Suprapubic skin (tissue), 4 donors: ENCODE results near the gene CDHR4. TPM values are rescaled to one million over a fixed set of nuclear protein-coding genes. Genes with fewer than 3 reads are reported as not detected.

Experiments
- DNase-seq, 2 donors: peaks; one replicate each; pipeline ENCODE4 v3.0.0-alpha.2; 2019; ENCODE audit warnings: low spot score in 2 of 2
- H3K27ac ChIP-seq: fragments of 200-600 bp; sonication (generic); one replicate; pipeline ENCODE4 v1.5.1; 2019
- H3K27me3 ChIP-seq: fragments of 200-600 bp; sonication (generic); one replicate; pipeline ENCODE4 v1.5.1; 2019
- H3K36me3 ChIP-seq: fragments of 200-600 bp; sonication (generic); one replicate; pipeline ENCODE4 v1.5.1; 2019
- H3K4me1 ChIP-seq: fragments of 200-600 bp; sonication (generic); one replicate; pipeline ENCODE4 v1.5.1; 2019
- H3K4me3 ChIP-seq: fragments of 200-600 bp; sonication (generic); one replicate; pipeline ENCODE4 v1.5.1; 2019; ENCODE audit warnings: mild to moderate bottlenecking
- H3K9me3 ChIP-seq: fragments of 200-600 bp; sonication (generic); one replicate; pipeline ENCODE4 v1.5.1; 2019
- CTCF ChIP-seq, 2 donors: fragments of 200-600 bp in 1 of 2; fragments of 450-650 bp in 1 of 2; sonication (generic) in 1 of 2; IDR thresholded peaks; one replicate each; pipeline ENCODE4 v1.5.1; 2016 to 2019; ENCODE audit warnings: antibody characterized with exemption in 2 of 2, mild to moderate bottlenecking in 1 of 2, moderate library complexity in 1 of 2
- EP300 ChIP-seq: sonication (generic); formaldehyde crosslinking; IDR thresholded peaks from one replicate; pipeline ENCODE4 v1.6.1; 2017; ENCODE audit warnings: antibody characterized with exemption
- POLR2A ChIP-seq, 2 donors: fragments of 450-650 bp; IDR thresholded peaks; one replicate each; pipeline ENCODE4 v1.6.1; 2017; ENCODE audit warnings: antibody characterized with exemption in 2 of 2, mild to moderate bottlenecking in 2 of 2, moderate library complexity in 2 of 2
- POLR2AphosphoS5 ChIP-seq, 3 donors: sonication (generic); formaldehyde crosslinking; IDR thresholded peaks; one replicate each; pipeline ENCODE4 v1.6.1; 2017; ENCODE audit warnings: antibody characterized with exemption in 3 of 3
- WGBS: methylation state at CpG from one replicate; pipeline ENCODE4 v1.1.5; 2018; 5-methylcytosine and 5-hydroxymethylcytosine counted together
- total RNA-seq, 4 donors: library from RNA; depleted of rRNA; stranded (reverse); fragments of >200 nt; gene quantifications; one replicate each; pipeline ENCODE4 v1.1.0, GENCODE V29; 2016

The CDHR4 gene
- total RNA-seq, 4 donors from 2014 or later = 0.45 to 0.89 TPM; not detected in 2

- no peak for DNase-seq
Observed at GRCh38 chr3:49801160-49801559, 1.5 kb upstream of the CDHR4 start.

GRCh38 chr3:49799105-49799504 lies 568 bp downstream of the CDHR4 start:
- Histone ChIP-seq H3K27ac (no peak overlapping the region), H3K4me1 (peaks cover 22% of the 10 kb centered on the region), H3K27me3 (no peaks in the 10 kb centered on the region), H3K9me3 (no peaks in the 10 kb centered on the region), H3K4me3 (no peak overlapping the region), H3K36me3 (no peaks in the 10 kb centered on the region)
- no peak for DNase-seq
- TF ChIP-seq EP300 = no peak
- no peak for TF ChIP-seq POLR2A (IDR thresholded peaks at IDR 0.05)
- TF ChIP-seq CTCF (IDR thresholded peaks at IDR 0.05) = no peak
- no peak for TF ChIP-seq POLR2AphosphoS5 (IDR thresholded peaks at IDR 0.05)
- 94% methylated on average over 1 of the region's 1 CpG for WGBS

More at GRCh38 chr3:49801160-49801559, 1.5 kb upstream of the CDHR4 start:
- WGBS = 91% methylated on average over 2 of the region's 2 CpGs
- H3K4me1 ChIP-seq = peaks cover 42% of the 10 kb centered on the region
- H3K9me3 ChIP-seq = no peaks in the 10 kb centered on the region
- no peak overlapping the region for H3K27ac ChIP-seq
- H3K27me3 ChIP-seq = no peaks in the 10 kb centered on the region
- TF ChIP-seq EP300 = no peak
- no peak for TF ChIP-seq POLR2AphosphoS5 (IDR thresholded peaks at IDR 0.05)
- TF ChIP-seq CTCF (IDR thresholded peaks at IDR 0.05) = no peak
- TF ChIP-seq POLR2A (IDR thresholded peaks at IDR 0.05) = no peak
- H3K36me3 ChIP-seq = no peaks in the 10 kb centered on the region
- no peak overlapping the region for H3K4me3 ChIP-seq

- Histone ChIP-seq H3K4me1 (peaks cover 8% of the 10 kb centered on the region), H3K27ac (no peak overlapping the region), H3K4me3 (no peak overlapping the region), H3K9me3 (no peaks in the 10 kb centered on the region), H3K36me3 (no peaks in the 10 kb centered on the region), H3K27me3 (no peaks in the 10 kb centered on the region)
- no peak for DNase-seq
- no peak for TF ChIP-seq EP300
- no peak for TF ChIP-seq CTCF (IDR thresholded peaks at IDR 0.05)
- no peak for TF ChIP-seq POLR2AphosphoS5 (IDR thresholded peaks at IDR 0.05)
- no peak for TF ChIP-seq POLR2A (IDR thresholded peaks at IDR 0.05)
- no CpG with 5 or more reads among the region's 24 CpGs for WGBS
Observed at GRCh38 chr3:49794926-49795905, 4.5 kb downstream of the CDHR4 start.

- no peak overlapping the region for H3K27ac ChIP-seq
- no peak overlapping the region for H3K4me3 ChIP-seq
- H3K9me3 ChIP-seq = no peaks in the 10 kb centered on the region
- peaks cover 4% of the 10 kb centered on the region for H3K4me1 ChIP-seq
- H3K36me3 ChIP-seq = no peaks in the 10 kb centered on the region
- WGBS = 72% methylated on average over 4 of the region's 4 CpGs
- no peak for TF ChIP-seq CTCF (IDR thresholded peaks at IDR 0.05)
- TF ChIP-seq EP300 = no peak
- no peak for TF ChIP-seq POLR2A (IDR thresholded peaks at IDR 0.05)
- TF ChIP-seq POLR2AphosphoS5 (IDR thresholded peaks at IDR 0.05) = no peak
- DNase-seq = no peak
- no peaks in the 10 kb centered on the region for H3K27me3 ChIP-seq
Observed at GRCh38 chr3:49794431-49794830, 5.2 kb downstream of the CDHR4 start.

- DNase-seq = peak in 1 of 2 donors; percentile 10
- WGBS = 94% methylated on average over 6 of the region's 13 CpGs
- H3K4me3 ChIP-seq = no peak overlapping the region
- H3K27ac ChIP-seq = no peak overlapping the region
- H3K9me3 ChIP-seq = no peaks in the 10 kb centered on the region
- no peaks in the 10 kb centered on the region for H3K36me3 ChIP-seq
- H3K27me3 ChIP-seq = no peaks in the 10 kb centered on the region
- no peak for TF ChIP-seq EP300
- TF ChIP-seq CTCF (IDR thresholded peaks at IDR 0.05) = no peak
- TF ChIP-seq POLR2A (IDR thresholded peaks at IDR 0.05) = no peak
- TF ChIP-seq POLR2AphosphoS5 (IDR thresholded peaks at IDR 0.05) = no peak
- no peaks in the 10 kb centered on the region for H3K4me1 ChIP-seq
Observed at GRCh38 chr3:49793486-49794085, 6.1 kb downstream of the CDHR4 start.
